Bone marrow (tissue), 2 donors: ENCODE data around the gene KCNN3.

ENCODE experiments used
- DNase-seq, 2 donors: peaks; one replicate each; lab custom pipeline; 2025; lab: John Stamatoyannopoulos, UW

The KCNN3 gene

DNA sequence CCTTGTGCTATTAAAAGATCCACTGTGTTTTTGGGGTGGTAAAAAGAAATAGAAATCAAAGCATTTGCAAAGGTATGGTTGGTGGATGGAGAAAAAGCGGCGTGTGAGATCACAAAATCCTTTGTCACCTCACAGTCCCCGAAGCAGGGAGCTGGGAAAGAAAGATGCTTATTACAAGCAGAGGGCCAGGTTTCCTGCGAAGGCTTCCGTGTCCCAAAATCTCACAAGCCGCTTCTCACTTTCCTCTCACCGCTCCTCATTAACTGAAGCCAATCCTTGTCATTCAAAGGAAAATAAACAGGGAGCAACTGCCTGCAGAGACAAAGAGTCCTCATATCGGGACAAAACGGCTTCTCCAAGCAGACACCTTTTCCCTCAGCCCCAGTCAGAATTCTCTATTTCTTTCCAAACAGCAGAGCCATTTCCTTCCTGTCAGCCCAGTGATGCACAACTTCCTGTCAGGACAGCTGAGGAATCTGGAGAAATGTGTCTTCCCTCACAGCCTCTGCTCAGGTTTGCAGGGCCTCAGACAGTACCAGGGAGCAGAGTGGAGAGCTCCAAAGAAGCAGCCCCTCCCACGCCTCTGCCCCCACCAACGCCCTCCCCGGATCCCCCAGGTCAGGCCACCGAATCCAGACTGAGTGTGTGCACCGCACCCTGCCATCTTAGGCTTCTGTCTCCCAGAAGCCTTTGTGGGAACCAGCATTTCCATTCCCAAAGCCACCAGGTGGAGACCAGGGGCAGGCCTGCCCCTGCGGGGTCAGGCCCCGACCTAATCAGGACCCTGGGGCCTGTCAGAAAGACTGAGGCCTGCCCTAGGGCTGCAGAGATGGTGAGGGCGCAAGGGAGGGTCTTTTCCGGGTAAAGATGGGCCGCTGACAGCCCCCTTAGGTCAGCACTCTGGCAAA is 29.6 kb downstream of the KCNN3 start:
- DNase-seq = no peak

- DNase-seq = no peak
Observed at GRCh38 chr1:154839691-154840090, 30.4 kb downstream of the KCNN3 start.

GRCh38 chr1:154838988-154839387 is 31.1 kb downstream of the KCNN3 start:
- no peak for DNase-seq

- DNase-seq = no peak
Observed at GRCh38 chr1:154838461-154838860, 31.6 kb downstream of the KCNN3 start.

DNA sequence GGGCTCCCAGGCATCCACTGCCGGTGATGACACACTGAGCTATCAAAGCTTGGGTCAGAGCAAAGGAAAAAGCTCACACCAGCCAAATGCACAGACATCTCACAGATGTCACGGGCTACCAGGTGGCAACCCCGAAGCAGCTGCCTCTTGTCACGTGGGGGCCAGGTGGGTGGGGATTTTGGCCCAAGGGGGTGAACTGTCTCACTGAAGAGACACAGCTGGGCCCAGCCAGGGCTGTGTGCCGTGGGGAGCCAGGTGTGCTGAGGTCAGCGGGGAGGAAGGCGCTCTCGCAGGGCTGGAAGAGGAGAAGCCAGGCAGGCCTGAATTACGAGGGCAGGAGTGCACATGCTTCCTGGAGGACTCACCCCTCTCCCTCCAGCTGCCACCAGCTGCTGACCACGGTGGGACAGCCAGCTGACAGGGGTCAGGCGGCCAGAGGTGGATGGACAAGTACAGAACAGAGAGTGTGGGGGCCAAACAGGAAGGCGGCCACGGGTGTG is 32.4 kb downstream of the KCNN3 start:
- no peak for DNase-seq

- no peak for DNase-seq
Observed at GRCh38 chr1:154837034-154837671, 32.9 kb downstream of the KCNN3 start.

DNA sequence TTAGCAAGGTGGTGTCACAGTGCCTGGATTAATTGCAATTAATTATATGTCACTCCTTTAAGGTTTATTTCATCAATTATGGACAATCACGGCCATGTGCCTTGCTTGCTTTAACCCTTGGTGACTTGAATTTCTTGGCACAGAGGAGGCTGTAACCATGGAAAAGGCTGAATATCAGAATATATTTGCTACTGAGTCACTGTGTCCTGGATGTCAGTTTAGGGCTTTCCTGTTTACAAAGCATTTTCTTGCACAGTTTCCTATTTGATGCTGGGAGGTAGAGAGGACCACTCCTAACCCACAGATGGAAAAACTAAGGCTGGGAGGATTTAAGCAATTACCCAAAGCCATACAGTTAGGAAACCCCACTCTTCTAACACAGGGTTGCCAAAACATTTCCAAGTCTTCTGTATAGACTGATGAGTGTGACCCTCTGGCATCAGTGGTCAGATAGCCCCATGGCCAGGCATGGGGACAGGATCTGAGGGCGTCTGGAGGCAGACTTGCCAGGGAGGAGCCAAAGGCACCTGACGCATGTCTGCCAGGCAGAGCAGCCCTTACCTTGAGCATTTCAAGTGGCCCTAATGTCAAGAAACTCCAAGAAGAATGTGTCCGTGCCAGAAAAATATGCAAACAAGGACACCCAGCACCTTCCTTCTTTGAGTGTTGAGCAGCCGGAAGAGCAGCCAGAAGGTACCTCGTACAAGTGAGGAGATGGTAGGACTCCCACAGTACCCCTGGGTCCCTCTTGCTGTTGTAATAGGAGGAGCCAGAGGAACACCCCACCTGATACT is 34.4 kb downstream of the KCNN3 start:
- DNase-seq = no peak

- DNase-seq = no peak
Observed at GRCh38 chr1:154833841-154834240, 36.2 kb downstream of the KCNN3 start.

GRCh38 chr1:154833209-154833608 is 36.9 kb downstream of the KCNN3 start:
- DNase-seq = no peak

GRCh38 chr1:154832384-154832783 is 37.7 kb downstream of the KCNN3 start:
- no peak for DNase-seq

DNA sequence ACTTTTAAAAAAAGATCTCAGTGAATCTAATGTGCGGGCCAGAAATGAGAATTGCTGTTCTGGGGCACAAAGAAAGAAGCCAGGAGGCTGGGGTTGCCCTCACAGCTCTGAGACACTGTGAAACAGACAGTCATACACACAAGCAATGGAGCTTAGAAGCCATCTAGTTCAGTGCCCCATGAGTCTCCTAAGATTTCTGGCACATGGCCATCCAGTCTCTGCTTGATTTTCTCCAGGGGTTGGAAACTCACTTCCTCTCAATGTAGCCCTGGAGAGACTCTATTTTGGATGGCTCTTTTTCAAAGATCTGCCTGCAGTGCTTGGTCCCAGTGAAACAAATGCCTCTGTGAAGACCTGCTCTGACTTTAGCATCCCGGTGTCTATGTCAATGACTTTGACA is 38.6 kb downstream of the KCNN3 start:
- DNase-seq = no peak

DNA sequence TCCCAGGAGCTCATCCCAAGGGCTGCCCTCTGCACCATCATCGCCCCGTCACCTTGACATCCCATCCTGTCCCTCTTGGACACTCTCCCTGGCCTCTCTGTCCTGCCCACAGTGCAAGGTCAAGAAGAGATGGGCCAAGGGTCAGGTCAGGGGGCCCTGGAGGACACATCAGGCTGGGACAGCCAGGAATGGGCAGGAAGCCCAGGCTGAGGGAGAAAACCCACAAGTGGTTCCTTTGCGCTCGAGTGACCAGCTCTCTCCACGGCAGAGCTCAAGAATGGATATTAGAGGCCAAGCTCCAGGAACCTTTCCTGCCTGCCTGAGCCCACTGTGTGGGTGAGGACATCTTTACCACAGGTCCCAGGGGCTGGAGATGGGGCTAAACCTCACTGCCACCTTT is 41.0 kb downstream of the KCNN3 start:
- no peak for DNase-seq

- DNase-seq = no peak
Observed at GRCh38 chr1:154824179-154825000, 45.7 kb downstream of the KCNN3 start.

- no peak for DNase-seq
Observed at GRCh38 chr1:154822717-154823116, 47.4 kb downstream of the KCNN3 start.

DNA sequence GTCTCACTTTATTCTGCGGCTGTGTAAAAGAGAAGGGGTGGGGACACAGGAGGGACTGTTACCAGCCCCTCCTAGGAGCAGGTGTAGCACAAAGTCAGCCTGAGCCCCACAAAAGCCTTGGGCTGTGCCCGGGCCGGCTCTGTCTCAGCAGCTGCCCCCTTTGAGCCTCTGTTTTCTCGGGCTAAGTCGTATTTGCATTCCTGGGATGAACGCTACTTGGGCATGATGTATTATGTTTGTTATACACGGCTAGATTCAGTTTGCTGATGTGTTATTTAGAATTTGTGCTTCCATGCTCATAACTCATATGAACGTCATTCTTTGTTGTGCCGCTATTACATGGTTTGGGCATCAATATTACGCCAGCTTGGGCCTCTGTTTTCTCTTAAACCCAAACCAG is 47.8 kb downstream of the KCNN3 start:
- DNase-seq = no peak

- DNase-seq = no peak
Observed at GRCh38 chr1:154821083-154821482, 49.0 kb downstream of the KCNN3 start.

DNA sequence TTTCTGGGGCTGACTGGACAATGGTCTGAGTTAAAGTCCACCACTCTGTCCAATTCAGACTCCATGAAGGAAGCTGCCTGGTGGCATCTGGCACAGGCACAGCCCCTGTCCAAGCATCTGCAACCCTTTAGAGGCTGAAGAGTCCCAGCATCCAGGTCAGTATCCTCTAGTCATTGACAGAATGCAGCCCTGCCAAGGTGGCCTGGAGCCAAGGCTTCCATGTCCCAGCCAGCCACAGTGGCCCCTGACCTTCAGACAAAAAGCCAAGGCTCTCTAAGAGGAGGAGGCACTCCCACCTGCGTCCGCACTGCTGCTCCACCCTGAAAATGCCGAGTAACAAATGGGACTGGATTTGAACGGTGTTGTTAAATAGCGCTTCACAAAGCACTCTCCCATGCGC is 49.4 kb downstream of the KCNN3 start:
- no peak for DNase-seq

GRCh38 chr1:154819628-154820590 is 50.2 kb downstream of the KCNN3 start:
- peak in 1 of 2 donors; percentile 4 for DNase-seq

GRCh38 chr1:154818911-154819310 is 51.2 kb downstream of the KCNN3 start:
- DNase-seq = no peak

DNA sequence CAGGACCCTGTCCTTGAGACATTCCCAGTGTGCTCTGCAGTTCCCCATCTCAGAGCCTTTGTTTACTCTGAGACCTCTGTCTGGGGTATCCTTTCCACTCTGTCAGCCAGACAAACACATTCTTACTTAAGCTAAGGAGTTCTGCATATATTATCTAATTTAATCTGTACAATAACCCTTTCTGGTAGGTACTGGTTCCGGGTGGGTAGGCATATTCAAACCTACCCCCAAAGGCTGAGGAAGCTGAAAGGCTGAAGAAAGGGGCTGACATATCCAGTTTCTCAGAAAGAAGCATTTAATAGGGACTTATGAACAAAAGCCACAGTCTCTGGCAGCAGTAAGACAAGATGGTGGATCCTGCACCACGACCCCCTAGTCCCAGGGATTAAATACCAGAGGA is 53.1 kb downstream of the KCNN3 start:
- no peak for DNase-seq
